H1 (cell line): ENCODE measurements around the gene PHOX2A. TPM values are rescaled to one million over a fixed set of nuclear protein-coding genes. Genes with fewer than 3 reads are reported as not detected.

Experiments
- CTCF ChIA-PET: fragments of 300-600 bp; sonication (Branson Sonifier 250); formaldehyde crosslinking; loops from one replicate; lab custom pipeline; 2021; ENCODE audit not compliant: partially characterized antibody; lab: Charles Lee
- POLR2A ChIA-PET: fragments of 300-600 bp; sonication (Branson Sonifier 250); formaldehyde crosslinking; loops from one replicate; lab custom pipeline; 2021; ENCODE audit warnings: inconsistent platforms; ENCODE audit not compliant: partially characterized antibody; lab: Charles Lee
- DNase-seq, 2 experiments: peaks; one replicate each; pipeline versions ENCODE4 v3.0.0 to v3.0.0-alpha.2; 2010 to 2022; ENCODE audit warnings: low spot score in 2 of 2, low read depth in 1 of 2, mixed read lengths in 1 of 2
- FAIRE-seq: peaks from 2 replicates; lab custom pipeline; 2011; peaks lifted over from hg19 to GRCh38; lab: Jason Lieb, UNC
- H2AFZ ChIP-seq: 2 replicates; pipeline ENCODE4 v1.8.1; 2012; ENCODE audit warnings: low read length, inconsistent platforms
- H2AK5ac ChIP-seq: 2 replicates; pipeline ENCODE4 v1.6.1; 2013; ENCODE audit warnings: low read depth, low read length
- H2BK120ac ChIP-seq: replicated peaks from 2 replicates; pipeline ENCODE3; 2013; ENCODE audit warnings: low read depth, low read length, inconsistent platforms
- H2BK12ac ChIP-seq: 2 replicates; pipeline ENCODE4 v1.6.1; 2013; ENCODE audit warnings: low read depth, low read length
- H2BK15ac ChIP-seq: 2 replicates; pipeline ENCODE4 v1.6.1; 2013; ENCODE audit warnings: low read length
- H2BK20ac ChIP-seq: 2 replicates; pipeline ENCODE4 v1.6.1; 2013; ENCODE audit warnings: low read length
- H2BK5ac ChIP-seq: 2 replicates; pipeline ENCODE4 v1.6.1; 2013; ENCODE audit warnings: low read depth, low read length
- H3K14ac ChIP-seq: 2 replicates; pipeline ENCODE4 v1.6.1; 2013; ENCODE audit warnings: inconsistent platforms; ENCODE audit not compliant: insufficient read length
- H3K18ac ChIP-seq: 2 replicates; pipeline ENCODE4 v1.6.1; 2013; ENCODE audit warnings: low read length; ENCODE audit errors: extremely low read depth
- H3K23ac ChIP-seq: 2 replicates; pipeline ENCODE4 v1.6.1; 2013; ENCODE audit warnings: inconsistent platforms; ENCODE audit not compliant: insufficient read length
- H3K23me2 ChIP-seq: 2 replicates; pipeline ENCODE4 v1.6.1; 2013; ENCODE audit warnings: low read depth, low read length
- H3K27ac ChIP-seq: 2 replicates; pipeline ENCODE4 v1.6.1; 2011; ENCODE audit warnings: low read depth, low read length, inconsistent platforms
- H3K27me3 ChIP-seq, 4 experiments: replicated peaks in 1 of 4; 1 replicate in 1 of 4; 2 replicates in 3 of 4; pipeline versions ENCODE4 v1.6.1 to v1.8.1; 2011 to 2013; ENCODE audit warnings: low read length in 3 of 4, mild to moderate bottlenecking in 3 of 4, inconsistent platforms in 2 of 4, mixed read lengths in 2 of 4, moderate library complexity in 1 of 4; ENCODE audit not compliant: control insufficient read depth in 3 of 4, insufficient read depth in 3 of 4; ENCODE audit errors: extremely low read depth in 1 of 4
- H3K36me3 ChIP-seq, 4 experiments: 2 replicates each; pipeline versions ENCODE4 v1.6.1 to v1.8.1; 2011 to 2013; ENCODE audit warnings: mild to moderate bottlenecking in 4 of 4, low read length in 3 of 4, moderate library complexity in 2 of 4, control low read depth in 1 of 4, inconsistent platforms in 1 of 4; ENCODE audit not compliant: insufficient read depth in 4 of 4, control insufficient read depth in 2 of 4
- H3K4ac ChIP-seq: replicated peaks from 2 replicates; pipeline ENCODE3; 2013; ENCODE audit warnings: low read length, low read depth, mixed read lengths, inconsistent platforms; ENCODE audit not compliant: insufficient read length
- H3K4me1 ChIP-seq, 4 experiments: replicated peaks in 1 of 4; 1 replicate in 1 of 4; 2 replicates in 3 of 4; pipeline versions ENCODE4 v1.6.1 to v1.8.1; 2011 to 2013; ENCODE audit warnings: low read length in 3 of 4, inconsistent platforms in 2 of 4, mixed read lengths in 1 of 4; ENCODE audit not compliant: insufficient read depth in 4 of 4, control insufficient read depth in 3 of 4
- H3K4me2 ChIP-seq, 2 experiments: 2 replicates each; pipeline versions ENCODE4 v1.6.1 to v1.8.1; 2011 to 2013; ENCODE audit warnings: low read depth in 2 of 2, low read length in 2 of 2, control low read depth in 1 of 2, inconsistent platforms in 1 of 2, mild to moderate bottlenecking in 1 of 2; ENCODE audit not compliant: insufficient read depth in 1 of 2
- H3K4me3 ChIP-seq, 4 experiments: fragments of 200-600, 300-600 bp in 1 of 4; sonication (generic), shearing (Covaris generic), sonication (Bioruptor Twin) in 1 of 4; 2 replicates each; pipeline versions ENCODE4 v1.5.1 to v1.8.1; 2011 to 2016; ENCODE audit warnings: low read length in 4 of 4, low read depth in 3 of 4, control low read depth in 2 of 4, inconsistent platforms in 2 of 4, mild to moderate bottlenecking in 2 of 4, mixed read lengths in 1 of 4, moderate library complexity in 1 of 4; ENCODE audit not compliant: insufficient read depth in 2 of 4; ENCODE audit errors: extremely low read depth in 1 of 4
- H3K56ac ChIP-seq: replicated peaks from 2 replicates; pipeline ENCODE3; 2013; ENCODE audit warnings: low read depth, mild to moderate bottlenecking, mixed read lengths, low read length, inconsistent platforms; ENCODE audit not compliant: insufficient read length
- H3K79me1 ChIP-seq: 2 replicates; pipeline ENCODE4 v1.6.1; 2013; ENCODE audit warnings: low read depth, low read length, control low read depth
- H3K79me2 ChIP-seq, 2 experiments: 2 replicates each; pipeline versions ENCODE4 v1.6.1 to v1.8.1; 2012 to 2013; ENCODE audit warnings: low read length in 2 of 2, mild to moderate bottlenecking in 2 of 2, inconsistent platforms in 1 of 2; ENCODE audit not compliant: insufficient read depth in 2 of 2, control insufficient read depth in 1 of 2
- H3K9ac ChIP-seq, 4 experiments: replicated peaks in 1 of 4; 1 replicate in 1 of 4; 2 replicates in 3 of 4; pipeline versions ENCODE4 v1.6.1 to v1.8.1; 2011 to 2013; ENCODE audit warnings: low read depth in 3 of 4, low read length in 3 of 4, control low read depth in 2 of 4, mild to moderate bottlenecking in 2 of 4, moderate library complexity in 2 of 4, inconsistent platforms in 1 of 4; ENCODE audit errors: extremely low read depth in 1 of 4
- H3K9me3 ChIP-seq, 2 experiments: 2 replicates each; pipeline versions ENCODE4 v1.6.1 to v1.8.1; 2012 to 2013; ENCODE audit warnings: mild to moderate bottlenecking in 2 of 2, moderate library complexity in 2 of 2, control low read depth in 1 of 2, inconsistent platforms in 1 of 2, low read depth in 1 of 2, low read length in 1 of 2, mixed read lengths in 1 of 2; ENCODE audit not compliant: insufficient read depth in 2 of 2
- H4K20me1 ChIP-seq, 2 experiments: replicated peaks in 1 of 2; 2 replicates each; pipeline versions ENCODE3 to v1.8.1; 2011 to 2013; ENCODE audit warnings: inconsistent platforms in 2 of 2, low read length in 2 of 2, mild to moderate bottlenecking in 1 of 2; ENCODE audit not compliant: insufficient read depth in 2 of 2, control insufficient read depth in 1 of 2
- H4K5ac ChIP-seq: 2 replicates; pipeline ENCODE4 v1.6.1; 2013; ENCODE audit warnings: low read length, low read depth, mixed read lengths, inconsistent platforms; ENCODE audit not compliant: insufficient read length
- H4K8ac ChIP-seq: 2 replicates; pipeline ENCODE4 v1.8.0; 2013; ENCODE audit warnings: mild to moderate bottlenecking, moderate library complexity, low read length, inconsistent platforms; ENCODE audit not compliant: insufficient read depth; ENCODE audit errors: extremely low read depth
- H4K91ac ChIP-seq: replicated peaks from 2 replicates; pipeline ENCODE3; 2013; ENCODE audit warnings: low read length, mixed read lengths, inconsistent platforms; ENCODE audit not compliant: insufficient read length
- EZH2 ChIP-seq: fragments of 200-600 bp; sonication (generic); IDR thresholded peaks from 2 replicates; pipeline ENCODE4 v1.7.1; 2012; ENCODE audit warnings: low read depth, mild to moderate bottlenecking, moderate library complexity, low read length, inconsistent platforms; ENCODE audit not compliant: severe bottlenecking
- GTF2F1 ChIP-seq: IDR thresholded peaks from 2 replicates; pipeline ENCODE4 v1.6.1; 2012; ENCODE audit warnings: low read depth, low read length, improper control_type of control experiment, borderline replicate concordance
- KDM4A ChIP-seq: IDR thresholded peaks from one replicate; pipeline ENCODE4 v1.7.1; 2012; ENCODE audit warnings: low read depth, mild to moderate bottlenecking, moderate library complexity, low read length, inconsistent platforms; ENCODE audit not compliant: severe bottlenecking
- SUZ12 ChIP-seq: fragments of 200-600 bp; sonication (generic); IDR thresholded peaks from 2 replicates; pipeline ENCODE4 v1.6.1; 2012; ENCODE audit warnings: mild to moderate bottlenecking, inconsistent platforms, low read length, moderate library complexity, mixed read lengths
- YY1 ChIP-seq: IDR thresholded peaks from 2 replicates; pipeline ENCODE4 v1.6.1; 2011; ENCODE audit warnings: low read depth, mild to moderate bottlenecking, low read length
- WGBS, 2 experiments: shearing (Covaris generic) in 1 of 2; methylation state at CpG; one replicate each; pipeline versions ENCODE4 v1.1.6 to v1.1.7; 2013 to 2015; ENCODE audit warnings: low lambda C conversion rate in 2 of 2, mixed read lengths in 2 of 2, inconsistent platforms in 1 of 2, low coverage in 1 of 2, missing lambda C conversion rate in 1 of 2; ENCODE audit not compliant: insufficient replicate concordance in 2 of 2, insufficient coverage in 1 of 2, insufficient read length in 1 of 2; ENCODE audit errors: extremely low coverage in 1 of 2, missing lambda C conversion rate in 1 of 2; 5-methylcytosine and 5-hydroxymethylcytosine counted together
- polyA plus RNA-seq, 7 experiments: library from polyadenylated mRNA; depleted of rRNA in 3 of 7; stranded (reverse) in 5 of 7; unstranded in 2 of 7; fragments of >200 nt in 5 of 7; fragments of 200-250 nt in 2 of 7; gene quantifications; 1 replicate in 5 of 7; 2 replicates in 1 of 7; 4 replicates in 1 of 7; pipeline versions ENCODE4 v1.2.1 to v1.2.3, GENCODE V29; 2011 to 2013; ENCODE audit warnings: missing spikeins in 2 of 7, mixed read lengths in 2 of 7
- total RNA-seq: library from RNA; stranded (reverse); fragmentation: NEBNext Ultra II Directional; extraction: Animal tissue kit (Norgen Biotek cat#: 25700); gene quantifications from 2 replicates; pipeline ENCODE4 v1.2.1, GENCODE V29; 2021
- TF ChIP-seq, protein P1 (sequence below): IDR thresholded peaks from 2 replicates; pipeline ENCODE4 v1.6.1; 2012; ENCODE audit warnings: inconsistent platforms

Gene PHOX2A
- total and polyA plus RNA-seq, 2 of the 8 experiments (the other 6 are each of a cell fraction or from before 2014, with no cell fraction given) = 0.67 TPM; not detected in 1

DNA sequence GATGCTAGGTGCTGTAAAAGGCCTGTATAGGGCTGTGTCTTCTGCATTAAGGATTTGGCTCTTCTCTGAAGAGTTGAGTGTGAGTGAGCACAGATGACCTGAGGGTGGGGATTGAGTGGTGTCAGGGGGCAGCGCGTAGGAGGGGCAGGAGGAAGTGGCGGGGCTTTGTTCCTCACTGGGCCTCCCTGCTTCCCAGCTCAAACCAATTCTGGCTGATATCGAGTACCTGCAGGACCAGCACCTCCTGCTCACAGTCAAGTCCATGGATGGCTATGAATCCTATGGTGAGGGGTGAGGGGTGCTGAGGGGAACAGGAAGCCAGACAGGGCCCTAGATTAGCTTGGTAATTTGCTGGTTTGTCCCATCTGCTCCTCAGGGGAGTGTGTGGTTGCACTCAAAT is 9.1 kb downstream of the PHOX2A start:
- POLR2A ChIA-PET = interaction anchor here (0.8 to 7.7 kb wide), 5 partner anchors 9 to 210 kb away, joined by 3 to 160 read pairs (median 4); partner anchors contain the start of gene INPPL1
- no peak overlapping the region for H2BK20ac ChIP-seq
- H4K20me1 ChIP-seq = peaks cover 11 to 16% of the 10 kb centered on the region in 2 experiments
- no peak overlapping the region for H2BK5ac ChIP-seq
- H3K4me3 ChIP-seq = no peak overlapping the region
- no peak overlapping the region for H2AK5ac ChIP-seq
- WGBS, 2 experiments = 74% methylated on average over 4 of the region's 4 CpGs; no CpG with 5 or more reads in 1 of the 2 experiments
- no peak overlapping the region for H2AFZ ChIP-seq
- no peak overlapping the region for H3K14ac ChIP-seq
- no peaks in the 10 kb centered on the region for H3K79me2 ChIP-seq
- H3K4me2 ChIP-seq = no peak overlapping the region
- peaks cover 3 to 20% (median 13%) of the 10 kb centered on the region in 4 experiments for H3K4me1 ChIP-seq
- no peak overlapping the region for H4K8ac ChIP-seq
- no peak overlapping the region for H2BK120ac ChIP-seq
- H3K23ac ChIP-seq = no peak overlapping the region
- H4K91ac ChIP-seq = no peak overlapping the region
- no peak overlapping the region for H4K5ac ChIP-seq
- H2BK15ac ChIP-seq = no peak overlapping the region
- H3K18ac ChIP-seq = no peak overlapping the region
- TF ChIP-seq, protein P1, sequence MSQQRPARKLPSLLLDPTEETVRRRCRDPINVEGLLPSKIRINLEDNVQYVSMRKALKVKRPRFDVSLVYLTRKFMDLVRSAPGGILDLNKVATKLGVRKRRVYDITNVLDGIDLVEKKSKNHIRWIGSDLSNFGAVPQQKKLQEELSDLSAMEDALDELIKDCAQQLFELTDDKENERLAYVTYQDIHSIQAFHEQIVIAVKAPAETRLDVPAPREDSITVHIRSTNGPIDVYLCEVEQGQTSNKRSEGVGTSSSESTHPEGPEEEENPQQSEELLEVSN = no peak
- TF ChIP-seq SUZ12 (no peak), EZH2 (no peak), KDM4A (no peak), GTF2F1 (no peak), YY1 (no peak)
- TF ChIP-seq, all 59 proteins: peak for 0
- CTCF ChIA-PET = interaction anchor here (0.9 to 5.2 kb wide), 5 partner anchors 9 to 199 kb away, joined by 4 to 72 read pairs (median 6); partner anchors contain the start of genes CLPB and INPPL1
- Histone ChIP-seq H3K9me3 (no peaks in the 10 kb centered on the region), H3K27ac (no peak overlapping the region), H3K4ac (no peak overlapping the region), H3K9ac (no peak overlapping the region), H3K79me1 (peaks cover 3% of the 10 kb centered on the region; the same call in 1 of the 2 replicates), H3K27me3 (peaks cover 6 to 16% (median 14%) of the 10 kb centered on the region in 4 experiments), H3K56ac (no peak overlapping the region), H3K23me2 (peaks cover 8% of the 10 kb centered on the region; the same call in 1 of the 2 replicates), H3K36me3 (peaks cover 21 to 56% (median 52%) of the 10 kb centered on the region in 4 experiments), H2BK12ac (no peak overlapping the region)
- DNase-seq = no peak
- no peak for FAIRE-seq
